GM20431 (cell line): Measurements from ENCODE around the gene AKT1.
"Not testable (repeated sequence)": the region's sequence is repeated elsewhere in the genome, so short reads cannot be mapped to it uniquely, and the experiment has no call there.

Experiments used
- in situ Hi-C: fragments of 300-500 bp; cut with MseI, MboI; formaldehyde crosslinking; loops from one replicate; pipeline ENCODE4 v1.15.0; 2020; ENCODE audit warnings: low sequenced_read_pairs; ENCODE audit not compliant: unreplicated experiment

AKT1 gene

GRCh38 chr14:104794993-104795780 is at the start of gene AKT1:
Gene AKT1, minus strand, starts transcription at chr14:104795748. Its CDS starts 3,105 bp downstream, at chr14:104792643.
- in situ Hi-C loops: no loop called here

- in situ Hi-C loops: no loop called here
Measured at GRCh38 chr14:104845033-104845666, 49.6 kb upstream of the AKT1 start.

GRCh38 chr14:104844306-104845032 is 48.9 kb upstream of the AKT1 start:
- in situ Hi-C loops: no loop called here

- in situ Hi-C loops: no loop called here
Measured at GRCh38 chr14:104843442-104844305, 48.1 kb upstream of the AKT1 start.

GRCh38 chr14:104843006-104843405 is 47.5 kb upstream of the AKT1 start:
- in situ Hi-C loops: no loop called here

- in situ Hi-C loops: no loop called here
Measured at GRCh38 chr14:104841730-104842129, 46.2 kb upstream of the AKT1 start.

- in situ Hi-C loops: not testable (repeated sequence)
Measured at GRCh38 chr14:104836171-104836935, 40.8 kb upstream of the AKT1 start.

GRCh38 chr14:104830781-104831180 is 35.2 kb upstream of the AKT1 start:
- in situ Hi-C loops: no loop called here

- in situ Hi-C loops: loop anchor here (10.0 kb wide), 1 partner anchor 53 kb away; no protein-coding TSS in a partner anchor
Measured at GRCh38 chr14:104827177-104828055, 31.9 kb upstream of the AKT1 start.

GRCh38 chr14:104826861-104827176 is 31.3 kb upstream of the AKT1 start:
- in situ Hi-C loops: loop anchor here (10.0 kb wide), 1 partner anchor 52 kb away; no protein-coding TSS in a partner anchor

GRCh38 chr14:104826189-104826860 is 30.8 kb upstream of the AKT1 start:
- in situ Hi-C loops: loop anchor here (10.0 kb wide), 1 partner anchor 52 kb away; no protein-coding TSS in a partner anchor

GRCh38 chr14:104824353-104824997 is 28.9 kb upstream of the AKT1 start:
- in situ Hi-C loops: loop anchor here (10.0 kb wide), 1 partner anchor 50 kb away; no protein-coding TSS in a partner anchor

- in situ Hi-C loops: loop anchor here (10.0 kb wide), 1 partner anchor 48 kb away; no protein-coding TSS in a partner anchor
Measured at GRCh38 chr14:104822821-104823615, 27.5 kb upstream of the AKT1 start.

GRCh38 chr14:104821971-104822608 is 26.5 kb upstream of the AKT1 start:
- in situ Hi-C loops: loop anchor here (10.0 kb wide), 1 partner anchor 47 kb away; no protein-coding TSS in a partner anchor

GRCh38 chr14:104821229-104821945 is 25.8 kb upstream of the AKT1 start:
- in situ Hi-C loops: loop anchor here (10.0 kb wide), 1 partner anchor 47 kb away; no protein-coding TSS in a partner anchor
